Parathyroid adenoma (tissue), 2 donors: ENCODE data around the gene UBE2R2.
"Not testable (repeated sequence)": the region's sequence is repeated elsewhere in the genome, so short reads cannot be mapped to it uniquely, and the experiment has no call there.

ENCODE experiments used
- H2AFZ ChIP-seq: fragments of 300-600 bp; sonication (generic); one replicate; pipeline ENCODE4 v1.7.0; 2017; ENCODE audit warnings: antibody characterized with exemption, mild to moderate bottlenecking
- H3K27ac ChIP-seq: fragments of 300-600 bp; sonication (generic); one replicate; pipeline ENCODE4 v1.7.0; 2017
- H3K27me3 ChIP-seq: fragments of 300-600 bp; sonication (generic); one replicate; pipeline ENCODE4 v1.7.0; 2017; ENCODE audit warnings: low read length; ENCODE audit not compliant: control insufficient read depth, insufficient read depth
- H3K36me3 ChIP-seq: fragments of 300-600 bp; sonication (generic); one replicate; pipeline ENCODE4 v1.7.0; 2017; ENCODE audit warnings: low read length; ENCODE audit not compliant: control insufficient read depth, insufficient read depth
- H3K4me1 ChIP-seq: fragments of 300-600 bp; sonication (generic); one replicate; pipeline ENCODE4 v1.7.0; 2017; ENCODE audit warnings: control low read depth
- H3K4me2 ChIP-seq: fragments of 300-600 bp; sonication (generic); one replicate; pipeline ENCODE4 v1.7.0; 2017; ENCODE audit warnings: low read length
- H3K4me3 ChIP-seq: fragments of 300-600 bp; sonication (generic); one replicate; pipeline ENCODE4 v1.7.0; 2017; ENCODE audit warnings: low read depth, low read length
- H3K79me2 ChIP-seq: fragments of 300-600 bp; sonication (generic); one replicate; pipeline ENCODE4 v1.7.0; 2017; ENCODE audit warnings: control low read depth
- H3K9ac ChIP-seq: fragments of 300-600 bp; sonication (generic); one replicate; pipeline ENCODE4 v1.7.0; 2017; ENCODE audit warnings: mild to moderate bottlenecking
- H3K9me3 ChIP-seq: fragments of 300-600 bp; sonication (generic); one replicate; pipeline ENCODE4 v1.7.0; 2017; ENCODE audit warnings: low read length; ENCODE audit not compliant: control insufficient read depth
- CTCF ChIP-seq: fragments of 300-600 bp; sonication (generic); IDR thresholded peaks from one replicate; pipeline ENCODE4 v1.7.0; 2017; ENCODE audit warnings: antibody characterized with exemption, mild to moderate bottlenecking
- donor health status: primary hyperparathyroidism.

UBE2R2 gene

GRCh38 chr9:33794560-33794959, 22.4 kb upstream of the UBE2R2 start:
- no peak for TF ChIP-seq CTCF
- H3K27me3 ChIP-seq, result no peaks in the 10 kb centered on the region
- H3K36me3 ChIP-seq, result no peaks in the 10 kb centered on the region
- H3K4me3 ChIP-seq, result no peak overlapping the region
- H2AFZ ChIP-seq, result no peak overlapping the region
- H3K9ac ChIP-seq, result no peak overlapping the region
- no peaks in the 10 kb centered on the region for H3K9me3 ChIP-seq
- H3K79me2 ChIP-seq, result no peaks in the 10 kb centered on the region
- H3K4me1 ChIP-seq, result no peaks in the 10 kb centered on the region
- H3K4me2 ChIP-seq, result no peak overlapping the region
- no peak overlapping the region for H3K27ac ChIP-seq

GRCh38 chr9:33795281-33795680, 21.7 kb upstream of the UBE2R2 start, which contains the start of gene PRSS3:
TSS of gene PRSS3 (plus strand) at chr9:33795561. CDS start at chr9:33795574, 13 bp downstream.
- no peaks in the 10 kb centered on the region for H3K4me1 ChIP-seq
- no peaks in the 10 kb centered on the region for H3K79me2 ChIP-seq
- H3K4me3 ChIP-seq, result no peak within 1 kb of the TSS
- TF ChIP-seq CTCF, result no peak
- no peak within 1 kb of the TSS for H2AFZ ChIP-seq
- no peaks in the 10 kb centered on the region for H3K9me3 ChIP-seq
- no peaks in the 10 kb centered on the region for H3K27me3 ChIP-seq
- no peak within 1 kb of the TSS for H3K9ac ChIP-seq
- H3K36me3 ChIP-seq, result no peaks in the 10 kb centered on the region
- H3K4me2 ChIP-seq, result no peak within 1 kb of the TSS
- no peak within 1 kb of the TSS for H3K27ac ChIP-seq

GRCh38 chr9:33795819-33796218, 21.1 kb upstream of the UBE2R2 start:
- no peak for TF ChIP-seq CTCF
- H3K4me2 ChIP-seq, result no peak overlapping the region
- no peak overlapping the region for H3K9ac ChIP-seq
- H3K9me3 ChIP-seq, result no peaks in the 10 kb centered on the region
- no peak overlapping the region for H2AFZ ChIP-seq
- no peaks in the 10 kb centered on the region for H3K27me3 ChIP-seq
- no peaks in the 10 kb centered on the region for H3K36me3 ChIP-seq
- no peaks in the 10 kb centered on the region for H3K4me1 ChIP-seq
- no peaks in the 10 kb centered on the region for H3K79me2 ChIP-seq
- no peak overlapping the region for H3K27ac ChIP-seq
- no peak overlapping the region for H3K4me3 ChIP-seq

GRCh38 chr9:33796679-33797078, 20.3 kb upstream of the UBE2R2 start:
- H2AFZ ChIP-seq, H3K9me3 ChIP-seq, H3K36me3 ChIP-seq, H3K27ac ChIP-seq, H3K9ac ChIP-seq, H3K4me1 ChIP-seq, H3K79me2 ChIP-seq, H3K4me2 ChIP-seq, H3K27me3 ChIP-seq, H3K4me3 ChIP-seq: not testable (repeated sequence)

GRCh38 chr9:33797837-33798236, 19.1 kb upstream of the UBE2R2 start:
- H3K4me1 ChIP-seq, result no peaks in the 10 kb centered on the region
- no peak overlapping the region for H3K4me2 ChIP-seq
- no peak overlapping the region for H3K4me3 ChIP-seq
- no peak overlapping the region for H3K9ac ChIP-seq
- no peaks in the 10 kb centered on the region for H3K36me3 ChIP-seq
- no peaks in the 10 kb centered on the region for H3K27me3 ChIP-seq
- TF ChIP-seq CTCF, result no peak
- no peak overlapping the region for H3K27ac ChIP-seq
- no peaks in the 10 kb centered on the region for H3K9me3 ChIP-seq
- no peak overlapping the region for H2AFZ ChIP-seq
- no peaks in the 10 kb centered on the region for H3K79me2 ChIP-seq
